ENCODE measurements around the gene JMJD6. TPM values are rescaled to one million over a fixed set of nuclear protein-coding genes. Genes with fewer than 3 reads are reported as not detected.

Gene JMJD6
- total and polyA plus RNA-seq, 2 experiments from 2014 or later, result 19.3 to 44.8 TPM

GRCh38 chr17:76758570-76758969 lies 32.2 kb upstream of the JMJD6 start:
- Histone ChIP-seq H3K4me2 (no peak overlapping the region), H2AFZ (no peak overlapping the region), H3K9me3 (ENCODE audit: low read depth) (no peaks in the 10 kb centered on the region), H3K79me2 (no peaks in the 10 kb centered on the region), H3K27ac (no peak overlapping the region), H3K36me3 (replicated peaks; ENCODE audit: insufficient read depth, low read depth) (peaks cover 3% of the 10 kb centered on the region), H3K27me3 (no peaks in the 10 kb centered on the region), H3K4me3 (no peak overlapping the region), H4K20me1 (ENCODE audit: insufficient read depth, poor library complexity, severe bottlenecking) (no peaks in the 10 kb centered on the region), H3K9me2 (replicated peaks; ENCODE audit: insufficient read depth) (no peaks in the 10 kb centered on the region), H3K4me1 (ENCODE audit: insufficient read depth) (no peaks in the 10 kb centered on the region)
- 95% methylated on average over 3 of the region's 3 CpGs for WGBS (ENCODE audit: low lambda C conversion rate, missing lambda C conversion rate)
- no peak for DNase-seq (ENCODE audit: low spot score)
- TF ChIP-seq, protein P1, sequence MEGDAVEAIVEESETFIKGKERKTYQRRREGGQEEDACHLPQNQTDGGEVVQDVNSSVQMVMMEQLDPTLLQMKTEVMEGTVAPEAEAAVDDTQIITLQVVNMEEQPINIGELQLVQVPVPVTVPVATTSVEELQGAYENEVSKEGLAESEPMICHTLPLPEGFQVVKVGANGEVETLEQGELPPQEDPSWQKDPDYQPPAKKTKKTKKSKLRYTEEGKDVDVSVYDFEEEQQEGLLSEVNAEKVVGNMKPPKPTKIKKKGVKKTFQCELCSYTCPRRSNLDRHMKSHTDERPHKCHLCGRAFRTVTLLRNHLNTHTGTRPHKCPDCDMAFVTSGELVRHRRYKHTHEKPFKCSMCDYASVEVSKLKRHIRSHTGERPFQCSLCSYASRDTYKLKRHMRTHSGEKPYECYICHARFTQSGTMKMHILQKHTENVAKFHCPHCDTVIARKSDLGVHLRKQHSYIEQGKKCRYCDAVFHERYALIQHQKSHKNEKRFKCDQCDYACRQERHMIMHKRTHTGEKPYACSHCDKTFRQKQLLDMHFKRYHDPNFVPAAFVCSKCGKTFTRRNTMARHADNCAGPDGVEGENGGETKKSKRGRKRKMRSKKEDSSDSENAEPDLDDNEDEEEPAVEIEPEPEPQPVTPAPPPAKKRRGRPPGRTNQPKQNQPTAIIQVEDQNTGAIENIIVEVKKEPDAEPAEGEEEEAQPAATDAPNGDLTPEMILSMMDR (IDR thresholded peaks at IDR 0.05; ENCODE audit: poor library complexity), result no peak
- TF ChIP-seq EZH2phosphoT487 (IDR thresholded peaks at IDR 0.05; ENCODE audit: low read depth, severe bottlenecking, unreplicated experiment) (no peak), EZH2 (IDR thresholded peaks at IDR 0.05; ENCODE audit: borderline replicate concordance) (no peak)

- TF ChIP-seq EZH2 (IDR thresholded peaks at IDR 0.05; ENCODE audit: borderline replicate concordance), result no peak
- TF ChIP-seq, protein P1 (IDR thresholded peaks at IDR 0.05; ENCODE audit: poor library complexity), result no peak
- no peak for TF ChIP-seq EZH2phosphoT487 (IDR thresholded peaks at IDR 0.05; ENCODE audit: low read depth, severe bottlenecking, unreplicated experiment)
- Histone ChIP-seq H2AFZ (no peak overlapping the region), H3K36me3 (replicated peaks; ENCODE audit: insufficient read depth, low read depth) (peaks cover 3% of the 10 kb centered on the region), H3K27ac (no peak overlapping the region), H3K4me1 (ENCODE audit: insufficient read depth) (no peaks in the 10 kb centered on the region), H3K4me3 (no peak overlapping the region), H3K4me2 (no peak overlapping the region), H3K79me2 (no peaks in the 10 kb centered on the region), H3K27me3 (no peaks in the 10 kb centered on the region), H3K9me3 (ENCODE audit: low read depth) (no peaks in the 10 kb centered on the region), H4K20me1 (ENCODE audit: insufficient read depth, poor library complexity, severe bottlenecking) (no peaks in the 10 kb centered on the region), H3K9me2 (replicated peaks; ENCODE audit: insufficient read depth) (no peaks in the 10 kb centered on the region)
- DNase-seq (ENCODE audit: low spot score), result no peak
- 96% methylated on average over 5 of the region's 5 CpGs for WGBS (ENCODE audit: low lambda C conversion rate, missing lambda C conversion rate)
These were observed 30.9 kb upstream of the JMJD6 start for GRCh38 chr17:76757256-76757655.

- Histone ChIP-seq H3K79me2 (no peaks in the 10 kb centered on the region), H2AFZ (no peak overlapping the region), H3K4me1 (ENCODE audit: insufficient read depth) (no peaks in the 10 kb centered on the region), H3K9me2 (replicated peaks; ENCODE audit: insufficient read depth) (no peaks in the 10 kb centered on the region), H3K27ac (no peak overlapping the region), H3K27me3 (no peaks in the 10 kb centered on the region), H3K4me2 (no peak overlapping the region), H3K9me3 (ENCODE audit: low read depth) (no peaks in the 10 kb centered on the region), H4K20me1 (ENCODE audit: insufficient read depth, poor library complexity, severe bottlenecking) (no peaks in the 10 kb centered on the region), H3K36me3 (replicated peaks; ENCODE audit: insufficient read depth, low read depth) (peaks cover 3% of the 10 kb centered on the region), H3K4me3 (no peak overlapping the region)
- WGBS (ENCODE audit: low lambda C conversion rate, missing lambda C conversion rate), result 97% methylated on average over 2 of the region's 2 CpGs
- no peak for DNase-seq (ENCODE audit: low spot score)
- TF ChIP-seq, protein P1 (IDR thresholded peaks at IDR 0.05; ENCODE audit: poor library complexity), result no peak
- no peak for TF ChIP-seq EZH2 (IDR thresholded peaks at IDR 0.05; ENCODE audit: borderline replicate concordance)
- TF ChIP-seq EZH2phosphoT487 (IDR thresholded peaks at IDR 0.05; ENCODE audit: low read depth, severe bottlenecking, unreplicated experiment), result no peak
These were observed 28.9 kb upstream of the JMJD6 start for GRCh38 chr17:76755285-76755684.
